Endothelial cell of hepatic sinusoid (primary cell): ENCODE data around the gene SLIT3.

Experiments used
- in situ Hi-C: cut with HindIII; loops from 2 replicates; pipeline ENCODE4 v1.10.0; 2017; ENCODE audit warnings: low sequenced_read_pairs

Gene SLIT3

DNA sequence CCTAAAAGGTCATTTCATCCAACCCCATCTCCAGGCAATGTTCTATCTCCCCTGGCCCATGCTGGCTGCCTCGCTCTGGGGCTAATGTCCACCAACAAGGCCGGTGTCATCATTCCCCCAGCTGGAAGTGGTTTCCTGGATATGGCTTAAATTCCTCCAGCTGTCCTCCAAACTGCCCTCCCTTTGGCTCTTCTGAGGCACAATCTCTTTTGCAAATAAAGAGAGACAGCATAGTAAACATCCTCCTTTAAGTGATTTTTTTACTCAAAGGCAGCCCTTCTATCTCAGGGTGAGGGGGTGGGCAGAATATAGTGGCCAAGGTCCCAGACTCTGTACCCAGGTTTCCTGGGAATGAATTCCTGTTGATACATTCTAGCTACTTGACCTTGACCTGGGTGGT is 604.3 kb downstream of the SLIT3 start:
- in situ Hi-C loops: no loop called here

DNA sequence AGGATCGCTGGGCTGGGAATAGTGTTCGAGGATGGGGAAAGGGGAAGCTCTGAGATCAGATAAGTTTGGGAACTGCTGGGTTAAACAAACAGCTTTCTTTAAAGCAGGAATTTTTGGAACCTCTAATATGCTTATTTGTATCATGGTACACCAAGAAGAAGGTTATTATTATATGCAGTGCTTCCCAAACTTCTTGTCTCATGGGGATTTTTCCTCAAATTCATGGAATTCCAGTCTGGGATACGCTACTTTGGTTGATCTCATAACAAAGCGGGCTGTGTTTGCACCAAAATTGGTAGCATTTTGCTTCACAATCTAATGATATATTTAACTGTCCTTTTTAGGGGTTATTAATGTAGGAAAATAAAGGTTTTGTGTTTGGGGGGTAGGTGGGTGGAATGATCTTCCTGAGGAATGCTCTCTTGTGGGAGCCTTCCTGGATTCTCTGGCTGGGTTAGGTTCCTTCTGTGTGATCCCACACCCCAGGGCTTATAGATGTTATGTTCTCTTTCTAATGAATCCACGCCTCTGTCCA is 605.6 kb downstream of the SLIT3 start:
- in situ Hi-C loops: no loop called here

DNA sequence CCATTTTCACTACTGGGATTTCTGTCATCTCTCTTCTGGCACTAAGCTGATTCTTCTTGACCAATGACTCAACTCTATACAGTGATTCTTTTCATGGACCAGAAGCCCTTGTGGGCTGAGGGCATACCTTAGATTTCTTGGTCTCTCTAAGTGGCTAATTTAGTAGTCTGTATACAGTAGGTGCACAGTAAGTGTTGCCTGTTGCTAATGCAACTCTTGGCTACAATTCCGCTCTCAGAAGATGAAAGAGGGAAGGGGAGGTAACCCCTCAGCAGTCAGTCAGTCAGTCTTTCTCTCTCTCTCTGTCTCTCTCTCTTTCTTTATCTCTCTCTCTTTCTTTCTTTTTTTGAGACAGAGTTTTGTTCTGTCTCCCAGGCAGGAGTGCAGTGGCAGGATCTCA is 606.6 kb downstream of the SLIT3 start:
- in situ Hi-C loops: loop anchor here (5.0 kb wide), 1 partner anchor 102 kb away; no protein-coding TSS in a partner anchor

DNA sequence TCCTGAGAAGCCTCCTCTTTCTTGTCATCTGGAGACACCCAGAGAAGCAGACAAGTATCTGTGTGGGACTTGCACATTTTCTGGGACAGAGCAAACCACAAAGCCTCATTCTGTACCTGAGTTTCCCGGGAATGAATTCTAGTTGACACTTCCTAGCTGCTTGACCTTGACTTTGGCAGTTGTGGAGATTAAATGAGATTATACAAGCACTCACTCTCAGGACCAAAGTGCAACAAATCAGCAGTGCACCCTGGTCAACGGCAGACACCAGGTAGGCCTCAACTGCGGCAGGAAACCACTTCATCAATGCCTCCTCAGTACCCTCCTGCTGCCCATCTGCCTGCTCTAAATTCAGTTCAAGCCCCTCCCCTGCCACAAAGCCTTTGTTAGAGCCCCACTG is 607.1 kb downstream of the SLIT3 start:
- in situ Hi-C loops: loop anchor here (5.0 kb wide), 1 partner anchor 102 kb away; no protein-coding TSS in a partner anchor

DNA sequence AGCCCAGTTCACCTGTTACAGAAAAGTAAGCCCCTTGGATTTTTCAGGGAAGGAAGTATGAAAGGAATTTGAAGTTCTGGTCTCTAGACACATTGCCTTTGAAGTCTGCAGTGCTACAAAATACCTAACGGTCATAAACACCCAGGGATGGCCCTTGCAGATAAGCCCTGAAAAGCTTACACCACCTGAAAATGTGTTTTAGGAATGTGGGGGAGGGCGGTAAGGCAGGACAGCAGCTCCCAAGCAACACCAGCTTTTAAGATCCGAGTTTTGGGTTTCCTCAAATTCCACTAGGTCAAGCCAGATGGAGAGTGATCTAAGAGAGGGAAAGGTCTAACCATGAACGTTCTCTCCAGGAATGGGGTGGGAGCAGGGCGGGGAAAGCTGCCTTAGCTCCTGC is 607.6 kb downstream of the SLIT3 start:
- in situ Hi-C loops: loop anchor here (5.0 kb wide), 1 partner anchor 101 kb away; no protein-coding TSS in a partner anchor

DNA sequence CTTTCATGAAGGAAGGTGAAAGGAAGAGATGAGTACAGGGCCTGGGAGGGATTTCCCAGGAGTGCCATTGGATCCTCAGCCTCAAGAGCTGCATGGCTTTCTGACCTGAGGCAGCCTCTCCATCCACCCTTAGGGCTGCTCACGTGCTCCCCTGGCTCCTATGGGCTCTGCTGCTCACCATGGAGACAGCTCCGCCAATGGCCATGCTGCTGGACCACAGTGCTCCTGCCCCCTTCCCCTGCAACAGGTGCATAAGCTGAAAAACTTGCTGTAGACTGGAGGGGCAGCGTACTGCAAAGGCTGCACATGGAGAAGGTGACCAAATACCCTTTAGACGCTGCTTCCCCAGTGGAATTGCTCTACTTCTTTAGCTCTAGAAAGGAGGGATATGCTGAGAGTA is 609.0 kb downstream of the SLIT3 start:
- in situ Hi-C loops: loop anchor here (5.0 kb wide), 1 partner anchor 100 kb away; no protein-coding TSS in a partner anchor

DNA sequence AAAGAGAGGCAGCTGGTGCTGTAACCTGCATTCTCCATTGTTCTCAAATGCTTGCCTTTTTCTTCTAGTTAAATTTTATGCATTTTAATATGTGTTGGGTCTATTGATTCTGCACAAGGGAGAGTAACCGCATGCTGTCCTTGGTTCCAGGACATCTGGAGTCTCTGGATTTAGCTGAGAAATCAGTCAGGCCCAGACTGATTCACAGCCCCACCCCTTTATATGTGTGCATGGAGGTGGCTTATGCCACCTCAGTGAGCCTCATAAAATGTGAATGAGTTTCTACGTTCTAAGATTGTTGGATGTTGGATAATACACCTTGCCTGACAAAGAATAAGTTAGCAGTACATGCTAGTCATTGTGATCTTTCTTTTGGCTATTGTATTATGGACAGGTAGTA is 611.7 kb downstream of the SLIT3 start:
- in situ Hi-C loops: no loop called here

DNA sequence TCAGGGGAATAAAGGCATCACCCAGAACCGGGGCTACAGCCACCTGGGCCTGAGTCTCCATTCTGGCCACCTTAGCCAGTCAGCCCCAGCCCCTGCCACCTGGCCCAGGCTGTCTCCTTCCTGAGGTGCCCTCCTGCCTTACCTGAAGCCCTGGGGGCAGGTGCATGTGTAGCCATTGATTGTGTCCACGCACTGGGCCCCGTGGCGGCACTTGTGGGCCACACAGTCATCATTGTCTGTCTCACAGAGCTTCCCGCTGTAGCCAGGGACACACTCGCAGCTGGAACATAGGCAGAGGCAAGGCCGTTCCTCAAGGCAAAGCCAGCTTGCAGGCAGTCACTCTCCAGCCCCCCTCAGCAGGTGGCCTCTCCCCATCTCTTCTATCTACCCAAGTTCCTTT is 614.1 kb downstream of the SLIT3 start:
- in situ Hi-C loops: no loop called here

DNA sequence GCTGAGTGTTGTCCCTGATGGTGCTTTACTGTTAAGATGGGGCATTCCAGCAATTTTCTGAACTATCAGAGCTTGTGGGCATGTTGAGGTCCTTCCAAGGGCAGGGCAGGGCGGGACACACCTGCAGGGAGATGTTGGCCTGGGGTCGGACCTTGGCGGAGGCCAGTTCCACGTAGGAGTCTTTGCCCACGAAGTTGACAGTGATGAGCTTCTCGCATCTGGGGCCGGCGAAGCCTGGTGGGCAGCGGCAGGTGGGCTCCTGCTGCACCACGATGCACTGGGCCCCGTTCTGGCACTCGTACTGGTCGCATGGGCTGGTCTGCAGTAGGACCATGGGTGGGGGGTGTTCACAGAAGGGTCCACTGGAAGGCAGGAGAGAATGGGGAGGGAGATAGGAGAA is 615.4 kb downstream of the SLIT3 start:
- in situ Hi-C loops: no loop called here

DNA sequence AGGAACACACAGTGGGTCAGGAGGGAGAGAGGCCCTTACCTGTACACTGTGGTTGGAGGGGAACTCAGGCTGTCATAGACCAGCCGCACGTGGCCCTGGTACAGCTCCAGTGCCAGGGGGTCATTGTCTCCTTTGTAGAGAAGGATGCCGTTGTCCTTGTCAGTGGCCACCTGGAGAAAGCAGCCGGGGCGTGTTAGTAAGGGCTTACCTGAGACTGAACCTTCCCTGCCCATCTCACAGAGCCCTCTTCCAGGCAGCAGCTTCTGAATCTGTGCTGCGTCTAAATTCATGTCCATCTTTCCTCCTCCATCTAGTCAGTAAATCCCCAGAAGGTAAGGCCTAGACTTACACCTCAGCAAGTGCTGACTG is 617.0 kb downstream of the SLIT3 start:
- in situ Hi-C loops: no loop called here

DNA sequence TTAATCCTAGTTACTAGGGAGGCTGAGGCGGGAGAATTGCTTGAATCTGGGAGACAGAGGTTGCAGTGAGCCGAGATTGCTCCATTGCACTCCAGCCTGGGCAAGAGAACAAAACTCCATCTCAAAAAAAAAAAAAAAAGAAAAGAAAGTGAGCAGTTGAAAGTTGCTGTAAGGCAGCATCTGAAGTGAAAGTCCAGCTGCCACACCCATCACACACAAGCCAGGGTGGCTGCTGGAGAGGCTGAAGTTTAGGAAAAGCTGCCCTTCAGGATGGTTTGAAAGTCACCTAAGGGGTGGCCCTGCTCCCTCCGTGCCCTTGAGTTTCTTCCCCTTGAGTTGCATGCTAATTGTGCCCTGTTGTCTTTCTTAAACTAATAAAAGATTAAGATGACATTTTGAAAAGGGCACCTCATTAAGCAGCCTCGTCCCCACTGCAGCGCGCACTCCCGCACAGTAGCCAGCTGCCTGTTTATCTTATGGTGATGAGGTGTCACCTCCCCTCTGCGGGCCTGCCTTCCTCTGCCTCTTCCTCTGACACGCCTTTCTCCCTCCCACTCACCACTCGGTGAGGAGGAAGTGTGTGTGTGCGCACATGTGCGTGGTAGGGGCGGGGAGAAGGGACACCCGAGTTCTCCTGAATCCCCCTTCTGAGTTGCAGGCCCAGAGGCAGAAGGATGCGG is 617.6 kb downstream of the SLIT3 start:
- in situ Hi-C loops: no loop called here

DNA sequence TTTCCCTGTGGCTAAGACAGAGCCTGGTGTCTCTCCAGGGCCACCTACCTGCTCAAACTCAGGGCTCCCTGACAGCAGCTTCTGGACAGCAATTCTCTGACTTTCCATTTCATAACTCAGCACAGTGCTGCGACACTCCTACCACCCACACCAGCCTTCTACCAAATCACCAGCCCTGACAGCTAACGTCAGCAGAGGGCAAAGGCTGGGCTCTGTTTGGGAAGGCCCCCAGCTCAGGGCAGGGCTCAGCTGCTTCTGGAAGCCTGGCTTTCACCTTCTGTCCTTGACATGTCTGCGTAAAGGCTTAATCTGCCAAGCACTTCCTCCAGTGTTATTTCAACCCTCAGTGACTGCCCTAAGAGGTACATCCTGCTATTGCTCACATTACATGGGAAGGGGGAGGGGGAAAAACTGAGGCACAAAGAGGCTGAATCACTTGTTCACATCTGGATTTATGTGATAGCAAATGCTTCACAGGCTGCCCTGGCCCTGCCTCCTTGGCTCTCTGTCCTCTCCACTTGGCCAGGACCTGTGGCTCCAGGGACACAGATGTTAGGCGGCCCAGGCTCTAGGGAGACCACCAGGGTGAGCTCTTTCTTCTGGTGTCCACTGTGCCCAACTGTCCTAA is 619.3 kb downstream of the SLIT3 start:
- in situ Hi-C loops: no loop called here

DNA sequence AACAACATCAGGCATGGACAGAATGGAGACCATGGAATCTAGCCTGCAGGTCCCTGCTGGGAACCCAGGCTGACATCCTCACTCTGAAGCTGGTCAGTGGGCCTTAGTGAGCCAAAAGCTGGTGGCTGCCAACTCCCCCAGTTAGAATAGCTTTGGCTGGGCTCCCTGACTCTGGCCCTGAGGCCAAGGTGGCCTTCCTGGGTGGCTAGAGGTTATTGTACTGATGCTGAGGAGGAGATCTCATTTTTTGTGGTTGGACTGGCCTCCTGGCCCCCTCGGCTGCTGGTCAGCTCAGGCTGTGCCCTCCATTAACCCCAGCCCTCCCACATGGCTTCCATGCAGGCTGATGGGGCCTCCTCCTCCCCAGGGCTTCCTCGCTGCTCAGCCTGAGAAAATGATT is 620.5 kb downstream of the SLIT3 start:
- in situ Hi-C loops: no loop called here

DNA sequence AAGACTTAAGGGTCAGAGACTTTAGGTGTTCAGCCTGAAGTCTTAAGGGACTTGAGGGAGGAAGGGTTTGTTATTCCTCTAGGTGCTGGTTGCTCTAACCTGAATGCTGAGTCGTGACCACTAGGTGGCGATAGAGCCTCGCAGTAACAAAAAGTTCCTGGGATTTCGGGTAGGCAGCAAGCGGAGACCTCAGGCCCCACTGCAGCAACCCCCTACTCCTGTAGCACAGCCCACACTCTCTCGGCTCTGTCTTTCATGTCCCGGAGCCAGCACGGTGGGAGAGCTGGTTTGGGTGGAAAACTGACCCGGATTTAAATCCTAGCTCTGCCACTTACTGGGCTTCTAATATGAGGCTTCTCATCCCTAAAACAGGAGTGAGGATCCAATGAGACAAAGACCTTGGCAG is 621.4 kb downstream of the SLIT3 start:
- in situ Hi-C loops: no loop called here

DNA sequence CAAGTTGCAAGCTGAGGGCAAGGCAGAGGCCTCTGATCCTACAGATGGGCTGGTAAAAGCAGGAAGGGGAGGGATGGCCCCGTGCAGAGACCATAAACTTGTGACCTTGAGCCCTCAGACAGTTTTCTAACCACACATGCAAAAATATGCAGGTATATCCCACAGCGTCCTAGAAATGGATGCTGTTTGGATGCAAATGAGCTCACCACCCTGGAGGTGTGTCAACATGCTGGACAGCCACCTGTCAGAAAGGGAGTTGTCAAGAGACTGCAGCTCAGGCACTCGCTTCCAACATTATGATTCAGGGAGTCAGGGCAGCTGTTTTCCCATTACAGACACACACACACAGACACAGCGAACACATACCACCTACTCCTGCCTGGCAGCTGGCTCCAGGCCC is 624.4 kb downstream of the SLIT3 start:
- in situ Hi-C loops: no loop called here

DNA sequence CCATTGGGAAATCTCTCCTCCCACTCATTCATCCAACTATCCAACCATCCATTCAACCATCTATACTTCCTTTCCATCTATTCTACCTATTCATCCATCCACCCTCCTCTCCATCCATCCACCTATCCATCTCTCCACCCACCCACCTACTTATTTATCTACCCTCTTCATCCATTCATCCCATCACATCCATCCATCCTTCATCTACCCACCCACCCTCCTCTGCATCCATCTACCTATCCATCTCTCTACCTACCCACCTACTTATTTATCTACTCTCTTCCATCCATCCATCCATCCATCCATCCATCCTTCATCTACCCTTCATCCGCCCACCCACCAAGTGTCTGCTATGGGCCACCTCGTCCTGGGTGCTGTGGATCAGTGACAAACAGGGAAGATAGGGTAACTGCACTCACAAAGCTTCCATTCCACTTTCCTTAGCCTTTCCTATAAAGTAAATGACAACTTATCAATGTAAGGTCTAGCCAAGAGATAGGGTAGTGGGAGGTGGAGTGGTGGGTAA is 625.0 kb downstream of the SLIT3 start:
- in situ Hi-C loops: no loop called here

DNA sequence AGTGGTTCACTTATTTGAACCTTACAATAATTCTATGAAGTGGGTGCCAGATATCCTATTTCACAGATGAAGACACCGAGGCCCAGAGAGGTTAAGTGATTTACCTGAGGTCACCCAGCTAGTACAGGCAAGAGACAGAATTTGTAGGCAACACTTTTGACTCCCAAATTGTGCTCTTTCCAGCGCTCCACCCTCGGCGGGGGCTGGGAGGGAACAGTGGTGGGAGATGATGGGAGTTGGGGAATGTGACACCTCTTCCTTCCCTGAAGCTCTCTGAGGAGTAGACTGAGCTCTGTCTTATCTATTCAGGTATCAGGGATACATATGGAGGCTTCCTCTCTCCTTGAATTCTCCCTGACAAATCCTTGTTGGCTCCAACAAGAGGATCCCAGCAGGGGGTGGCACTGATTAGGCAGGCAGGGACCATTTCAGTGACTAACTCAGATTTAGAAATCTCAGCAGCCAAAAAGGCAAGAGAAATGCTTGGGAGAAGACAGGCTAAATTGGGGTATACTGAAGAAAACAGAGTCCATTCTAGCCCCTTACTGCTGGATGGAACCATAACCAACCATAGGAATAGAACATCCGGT is 626.0 kb downstream of the SLIT3 start:
- in situ Hi-C loops: no loop called here

DNA sequence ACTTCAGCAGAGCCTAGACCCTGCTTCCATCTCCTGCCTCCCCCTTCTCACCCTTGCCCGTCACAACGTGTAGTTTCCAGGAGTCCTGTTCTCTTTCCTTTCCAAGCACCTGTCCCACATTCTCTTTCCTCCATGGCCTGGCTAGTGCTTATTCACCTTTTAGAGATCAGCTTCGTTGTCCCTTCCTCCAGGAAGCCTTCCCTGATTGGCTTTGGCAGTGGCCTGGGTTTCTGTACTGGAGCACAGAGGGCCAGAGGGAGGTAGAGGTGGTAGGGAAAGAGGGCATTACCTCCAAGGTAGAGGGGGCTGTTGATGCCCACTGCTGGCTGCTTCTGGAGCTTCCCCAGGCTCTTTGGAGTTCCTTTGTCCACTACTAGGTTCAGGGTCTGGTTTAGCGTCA is 628.1 kb downstream of the SLIT3 start:
- in situ Hi-C loops: no loop called here

DNA sequence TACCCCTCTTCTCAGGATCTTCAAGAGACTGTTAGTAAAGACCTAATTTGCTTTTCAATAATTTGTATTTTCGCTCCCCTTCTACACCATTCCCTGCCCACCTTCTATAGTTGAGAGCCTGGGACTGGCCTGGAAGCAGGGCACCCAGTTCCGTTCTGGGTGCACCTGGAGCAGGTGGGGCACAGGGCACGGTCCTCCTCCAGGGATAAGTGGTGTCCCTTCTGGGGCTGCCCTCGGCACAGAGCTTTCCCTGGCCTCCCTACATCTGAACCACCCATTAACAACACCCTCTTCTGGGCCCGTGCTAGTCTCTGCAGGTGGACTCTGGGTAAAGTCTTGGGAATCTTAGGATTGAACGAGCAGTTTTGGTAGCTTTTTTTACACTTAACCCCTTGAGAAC is 628.9 kb downstream of the SLIT3 start:
- in situ Hi-C loops: no loop called here

DNA sequence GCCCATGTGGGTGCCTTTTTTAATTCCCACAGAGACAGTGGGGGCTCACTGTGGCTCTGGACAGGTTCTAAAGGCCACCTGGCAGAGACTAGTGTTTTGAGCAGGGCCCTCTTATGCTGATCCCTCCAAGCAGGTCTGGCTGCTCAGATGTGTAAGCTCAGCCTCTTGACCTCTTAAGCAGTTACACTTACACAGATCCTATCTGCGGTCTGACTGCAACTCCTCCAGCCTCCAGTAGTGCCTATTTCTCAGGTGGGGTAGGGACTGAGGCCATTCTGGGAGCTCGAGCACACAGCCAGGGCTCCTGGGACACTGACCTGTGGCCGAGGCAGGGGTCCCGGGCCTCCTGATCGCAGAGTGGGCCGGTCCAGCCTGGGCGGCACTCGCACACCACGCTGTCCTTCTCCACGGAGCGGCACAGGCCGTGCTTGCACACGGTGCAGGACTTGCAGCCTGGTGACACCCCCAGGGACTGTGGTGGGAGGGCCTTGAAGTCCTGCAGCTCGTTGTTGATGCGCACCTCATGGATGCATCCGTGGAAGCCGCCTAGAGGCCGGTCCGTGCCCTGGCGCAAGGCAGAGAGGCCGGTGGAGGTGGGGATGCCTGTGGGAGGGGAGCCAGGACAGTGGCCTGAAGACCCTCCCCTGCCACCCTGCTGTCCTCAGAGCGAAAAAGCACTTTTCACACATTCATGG is 629.9 kb downstream of the SLIT3 start:
- in situ Hi-C loops: no loop called here

DNA sequence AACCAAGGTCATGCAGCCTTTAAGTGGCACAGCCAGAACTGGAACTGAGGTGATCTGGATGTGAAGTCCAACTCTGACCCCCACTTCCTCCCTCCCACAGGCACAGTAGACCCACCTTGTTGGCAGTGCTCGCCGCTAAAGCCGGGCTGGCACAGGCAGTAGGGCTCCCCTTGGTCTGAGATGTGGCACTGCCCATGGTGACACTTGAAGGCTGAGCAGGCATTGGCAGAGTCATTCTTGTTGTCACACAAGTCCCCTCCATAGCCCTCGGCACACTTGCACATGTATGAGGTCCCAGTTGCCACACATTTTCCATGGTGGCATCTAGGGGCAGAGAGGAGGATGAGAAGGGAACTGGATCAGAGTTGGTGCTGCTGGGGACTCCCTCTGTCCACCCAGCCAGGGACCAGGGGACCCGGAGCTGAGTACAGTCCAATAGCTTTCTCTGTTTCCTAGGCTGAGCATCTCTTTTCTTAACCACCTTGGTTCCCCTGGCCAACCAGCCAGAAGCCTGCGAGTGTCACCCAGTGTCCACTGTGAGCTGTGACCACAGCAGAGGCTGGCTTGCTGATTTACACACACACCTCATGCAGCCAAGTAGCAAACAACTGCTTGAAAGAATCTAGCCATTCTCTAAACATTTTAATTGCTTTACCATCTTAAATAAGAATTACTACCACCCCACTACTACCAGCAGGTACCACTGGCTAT is 631.1 kb downstream of the SLIT3 start:
- in situ Hi-C loops: no loop called here
